CD4-positive, alpha-beta T cell treated with Interleukin-12 subunit alpha and Interleukin-12 subunit beta, for 1 hour (primary cell): Measurements from ENCODE around the gene PRKCI.
"Not testable (repeated sequence)": the region's sequence is repeated elsewhere in the genome, so short reads cannot be mapped to it uniquely, and the experiment has no call there.

Experiments used
- DNase-seq: peaks from one replicate; pipeline ENCODE4 v3.0.0-alpha.2; 2020

Gene PRKCI

DNA sequence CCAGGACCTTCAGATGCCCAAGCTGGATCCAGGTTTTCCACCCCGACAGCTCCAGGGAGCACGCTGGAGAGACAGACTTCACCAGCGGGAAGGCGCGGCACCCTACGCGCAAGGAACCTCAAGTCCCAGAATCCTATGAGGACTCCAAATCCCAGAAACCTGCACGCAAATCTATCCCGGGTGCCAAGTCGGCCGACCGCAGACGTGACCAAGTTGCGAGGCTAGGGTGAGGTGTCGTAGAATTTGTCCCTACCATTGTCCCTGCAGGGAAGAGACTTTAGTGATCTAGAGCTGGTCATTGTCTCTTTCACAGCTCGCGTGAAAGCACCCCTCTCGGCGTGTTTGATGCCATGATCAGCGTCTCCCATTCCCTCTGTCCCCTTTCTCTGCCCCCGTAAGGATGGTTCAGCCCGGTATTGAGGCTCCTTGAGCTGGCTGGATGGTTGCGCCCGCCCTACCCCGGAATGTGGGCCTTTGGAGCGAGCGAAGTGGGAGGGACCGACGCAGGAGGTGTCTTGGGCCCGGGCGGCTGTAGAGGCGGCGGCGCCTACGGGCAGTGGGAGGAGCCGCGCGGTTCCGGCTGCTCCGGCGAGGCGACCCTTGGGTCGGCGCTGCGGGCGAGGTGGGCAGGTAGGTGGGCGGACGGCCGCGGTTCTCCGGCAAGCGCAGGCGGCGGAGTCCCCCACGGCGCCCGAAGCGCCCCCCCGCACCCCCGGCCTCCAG lies at the start of gene PRKCI:
Gene PRKCI, plus strand, starts transcription at position 501 of the 723 bp plus-strand sequence. CDS start 246 bp downstream, outside the sequence.
- peak; percentile 91 for DNase-seq

DNA sequence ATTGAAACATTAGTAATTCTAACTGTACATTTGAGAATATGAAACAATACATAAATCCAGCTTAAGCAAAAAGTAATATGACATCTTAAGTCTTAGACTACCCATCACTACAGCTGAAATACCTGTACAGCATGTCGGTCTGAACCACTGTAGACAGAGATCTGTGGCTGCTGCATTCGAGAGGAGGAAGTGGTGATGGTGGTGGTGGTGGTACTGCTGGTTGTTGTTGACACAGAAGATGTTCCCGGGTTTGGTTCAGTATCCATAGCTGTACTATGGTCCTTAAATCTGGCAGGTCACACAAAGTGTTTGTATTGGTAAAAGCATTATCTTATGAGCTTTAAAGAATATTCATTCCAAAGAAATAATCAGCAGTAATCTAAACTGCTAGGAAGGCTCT lies 43.6 kb upstream of the PRKCI start:
- peak; percentile 72 for DNase-seq

DNA sequence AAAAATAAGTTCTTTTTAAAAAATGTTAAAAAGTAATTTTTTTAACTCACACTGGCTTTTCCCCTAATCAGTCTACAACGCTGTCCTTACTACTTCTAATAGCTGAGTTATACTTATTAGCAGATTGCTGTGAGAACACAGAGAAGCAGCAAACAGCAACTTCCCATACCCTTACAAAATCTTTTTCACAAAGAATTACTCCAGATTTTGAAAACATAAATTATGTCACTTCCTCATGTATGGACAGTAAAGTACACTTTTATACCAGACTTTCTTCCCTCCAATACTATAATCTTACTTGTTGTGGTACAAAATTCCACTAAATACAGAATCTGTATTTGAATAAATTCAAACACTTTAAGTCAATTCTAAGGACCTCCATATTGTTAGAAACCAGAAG lies 42.8 kb upstream of the PRKCI start:
- DNase-seq: no peak

- peak; percentile 54 for DNase-seq
These were observed 41.9 kb upstream of the PRKCI start for GRCh38 chr3:170180079-170180907.

DNA sequence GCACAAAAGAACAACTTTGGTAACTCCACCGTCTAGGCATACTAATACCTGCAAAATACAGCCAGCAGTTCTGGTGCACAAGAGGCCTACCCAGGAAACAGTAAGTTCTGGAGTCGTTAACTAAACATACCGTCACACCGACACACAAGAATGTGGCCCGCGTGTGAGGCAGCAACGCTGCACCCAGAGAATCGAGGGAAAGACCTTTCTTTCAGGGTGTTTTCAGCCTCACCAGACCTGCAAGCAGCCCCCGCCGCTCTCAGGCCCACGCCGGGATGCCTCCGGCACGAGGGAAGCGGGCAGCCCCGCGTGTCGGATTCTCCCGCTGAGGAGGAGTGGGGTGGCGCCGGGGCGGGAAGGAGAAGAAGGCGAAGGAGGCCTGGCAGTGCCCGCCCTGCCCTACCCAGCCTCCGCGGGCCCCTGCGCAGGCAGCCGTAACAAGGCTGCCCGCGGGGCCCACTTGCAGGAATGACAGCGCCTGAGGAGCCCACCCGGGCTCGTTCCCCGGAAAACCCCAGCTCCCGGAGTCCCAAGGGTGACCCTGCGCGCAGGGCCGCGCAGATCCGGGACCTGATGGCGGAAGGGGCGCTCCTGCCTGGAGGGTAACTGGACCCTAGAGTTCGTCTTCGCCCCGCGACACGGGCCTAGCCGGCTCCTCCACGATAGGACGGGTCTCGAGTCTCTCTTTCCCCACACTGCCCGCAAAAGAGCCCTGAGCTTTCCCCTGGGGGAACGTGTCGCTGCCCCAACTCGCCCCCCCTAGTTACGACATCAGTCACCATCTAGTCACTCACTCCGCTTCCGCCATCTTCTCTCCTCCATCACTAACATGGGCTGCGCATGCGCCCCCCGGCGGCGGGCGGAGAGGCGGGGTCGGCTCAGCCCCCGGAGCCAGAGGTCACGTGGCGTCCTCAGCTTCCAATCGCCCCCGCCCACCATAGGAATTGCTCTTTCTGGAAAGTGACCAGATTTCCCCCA lies 41.0 kb upstream of the PRKCI start, which contains the start of gene PHC3:
Gene PHC3, minus strand, starts transcription at position 826 of the 978 bp plus-strand sequence. Its CDS starts 18 bp downstream, at position 808.
- DNase-seq: peak; percentile 94

DNA sequence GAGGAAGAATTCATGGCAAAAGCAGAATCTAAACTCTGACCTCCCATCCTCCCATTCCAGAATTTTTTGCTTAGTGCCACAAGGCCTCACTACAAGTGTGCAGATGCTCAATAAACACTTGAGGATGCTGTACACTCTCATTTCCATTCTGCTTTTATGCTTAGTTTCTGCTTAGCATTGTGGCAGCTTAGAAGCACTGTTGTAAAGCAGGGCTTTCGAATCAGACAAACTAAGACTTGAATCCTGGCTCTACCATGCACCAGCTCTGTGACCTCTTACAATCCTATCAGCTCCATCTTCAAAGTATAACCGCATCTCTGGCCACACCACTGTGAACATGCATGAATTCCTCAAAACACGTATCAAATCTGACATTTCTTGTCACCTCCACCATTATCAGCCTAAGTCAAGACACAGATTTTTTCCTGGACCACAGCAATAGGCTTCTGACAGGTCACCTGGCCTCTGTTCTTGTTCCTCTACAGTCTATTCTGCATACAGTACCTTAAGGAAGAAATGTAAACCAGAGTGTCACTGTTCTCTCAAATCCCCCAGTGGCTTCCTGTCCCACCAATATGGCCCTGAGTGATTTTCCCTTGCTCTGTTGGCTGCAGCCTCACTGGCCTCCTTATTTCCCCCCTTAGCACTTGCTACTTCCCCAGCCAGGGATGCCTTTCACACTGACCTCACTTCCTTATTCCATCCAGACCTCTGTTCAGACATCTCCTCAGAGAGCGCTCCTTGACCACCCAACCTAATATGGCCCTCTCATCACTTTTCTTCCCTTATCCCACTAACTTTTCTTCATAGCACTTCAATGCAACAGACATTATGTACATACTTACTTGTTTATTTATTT lies 32.6 kb upstream of the PRKCI start:
- no peak for DNase-seq

GRCh38 chr3:170195759-170196158 lies 26.5 kb upstream of the PRKCI start:
- DNase-seq: not testable (repeated sequence)

DNA sequence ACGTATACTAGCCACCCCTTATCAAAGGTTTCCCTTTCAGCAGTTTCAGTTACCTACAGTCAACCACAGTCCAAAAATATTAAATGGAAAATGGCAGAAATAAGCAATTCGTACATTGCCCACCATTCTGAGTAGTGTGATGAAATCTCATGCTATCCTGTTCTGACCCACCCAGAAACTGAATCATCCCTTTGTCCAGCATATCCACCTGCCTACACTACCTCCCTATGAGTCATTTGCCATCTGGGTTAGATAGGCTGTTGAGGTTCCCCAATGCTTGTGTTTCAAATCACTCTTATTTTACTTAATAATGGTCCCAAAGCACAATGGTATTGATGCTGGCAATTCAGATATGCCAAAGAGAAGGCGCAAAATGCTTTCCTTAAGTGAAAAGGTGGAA lies 25.4 kb upstream of the PRKCI start:
- DNase-seq: no peak

DNA sequence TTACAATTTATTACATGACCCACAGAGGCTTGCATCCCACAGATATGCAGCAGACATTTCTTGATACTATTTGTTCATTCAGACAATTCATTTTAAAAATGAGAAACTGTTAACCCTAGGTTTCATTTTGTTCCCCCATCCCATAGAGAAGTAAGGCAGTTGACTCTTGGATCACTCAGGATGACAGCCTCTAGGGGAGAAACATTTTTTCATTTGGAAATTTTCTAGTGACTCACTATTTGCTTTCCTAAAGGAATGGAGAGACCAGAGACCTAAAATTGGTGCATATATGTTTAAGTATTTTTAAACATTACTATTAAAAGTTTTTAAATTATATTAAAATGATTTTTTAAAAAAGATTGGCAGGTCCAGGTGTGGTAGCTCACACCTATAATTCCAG lies 21.2 kb upstream of the PRKCI start:
- no peak for DNase-seq

DNA sequence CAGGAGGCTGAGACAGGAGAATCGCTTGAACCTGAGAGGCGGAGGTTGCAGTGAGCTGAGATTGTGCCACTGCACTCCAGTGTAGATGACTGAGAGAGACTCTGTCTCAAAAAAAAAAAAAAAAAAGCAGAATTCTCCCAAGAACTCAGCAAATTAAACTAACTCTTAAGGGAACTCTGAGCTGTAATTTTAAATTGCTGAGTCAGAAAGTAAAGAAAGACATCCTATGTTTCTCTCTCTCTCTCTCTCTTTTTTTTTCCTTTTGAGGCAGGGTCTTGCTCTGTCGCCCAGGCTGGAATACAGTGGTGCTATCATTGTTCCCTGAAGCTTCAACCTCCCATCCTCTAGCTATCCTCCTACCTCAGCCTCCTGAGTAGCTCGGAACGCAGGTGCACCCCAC lies 20.7 kb upstream of the PRKCI start:
- DNase-seq: no peak

DNA sequence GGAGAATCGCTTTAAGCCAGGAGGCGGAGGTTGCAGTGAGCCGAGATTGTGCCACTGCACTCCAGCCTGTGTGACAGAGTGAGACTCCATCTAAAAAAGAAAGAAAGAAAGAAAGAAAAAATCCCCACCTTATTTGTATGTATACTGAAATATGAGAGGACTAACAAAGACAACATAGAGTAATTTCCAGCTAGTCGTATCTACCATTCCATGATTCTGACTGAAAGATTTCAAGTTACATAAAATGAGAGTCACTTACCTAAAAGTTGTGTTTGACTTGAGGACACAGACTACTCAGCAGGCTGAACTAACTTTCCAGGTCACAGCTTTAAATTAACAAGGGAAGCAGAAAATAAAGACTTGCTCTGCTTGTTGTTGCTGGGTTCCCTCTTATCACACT lies 18.8 kb upstream of the PRKCI start:
- DNase-seq: no peak

DNA sequence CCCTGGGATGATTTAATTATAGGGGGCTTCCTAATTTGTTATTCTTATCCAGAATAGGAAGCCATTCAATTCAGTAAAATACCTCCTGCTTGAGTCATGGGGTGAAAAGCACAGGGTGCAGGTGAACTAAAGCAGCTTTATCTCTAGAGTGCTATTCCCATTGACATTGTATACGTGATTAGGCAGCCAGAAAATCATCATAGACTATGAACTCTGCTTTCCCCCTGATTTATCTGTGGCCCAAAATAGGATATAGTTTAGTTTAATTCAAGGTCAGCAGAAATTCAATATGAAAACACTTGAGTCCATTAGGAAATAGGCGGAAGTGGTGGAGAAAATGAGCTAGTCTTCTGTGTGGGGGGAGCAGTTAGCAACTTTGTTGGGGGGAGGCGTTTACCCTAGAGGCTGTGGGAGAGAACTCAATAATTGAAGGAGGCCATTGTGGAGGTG lies 18.2 kb upstream of the PRKCI start:
- DNase-seq: no peak

- no peak for DNase-seq
These were observed 17.7 kb upstream of the PRKCI start for GRCh38 chr3:170204509-170204908.

GRCh38 chr3:170205302-170205701 lies 16.9 kb upstream of the PRKCI start:
- no peak for DNase-seq

DNA sequence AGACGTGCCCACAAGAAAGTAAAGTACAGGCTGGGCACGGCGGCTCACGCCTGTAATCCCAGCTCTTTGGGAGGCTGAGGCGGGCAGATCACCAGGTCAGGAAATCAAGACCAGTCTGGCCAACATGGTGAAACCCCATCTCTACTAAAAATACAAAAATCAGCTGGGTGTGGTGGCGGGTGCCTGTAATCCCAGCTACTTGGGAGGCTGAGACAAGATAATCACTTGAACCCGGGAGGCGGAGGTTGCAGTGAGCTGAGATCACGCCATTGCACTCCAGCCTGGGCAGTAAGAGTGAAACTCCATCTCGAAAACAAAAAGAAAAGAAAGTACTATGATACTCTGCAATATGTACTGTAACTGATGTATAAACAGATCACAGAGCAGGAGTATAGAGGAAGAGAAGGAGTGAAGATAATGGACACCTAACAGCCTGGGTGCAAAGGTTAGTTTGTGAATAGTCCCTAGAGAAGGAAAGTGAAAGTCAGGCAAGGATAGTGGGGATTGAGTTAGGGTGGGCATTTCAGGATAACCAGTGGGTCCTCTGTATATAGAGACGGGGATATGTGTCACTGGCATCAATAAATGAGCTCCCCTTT lies 16.0 kb upstream of the PRKCI start:
- DNase-seq: not testable (repeated sequence)

GRCh38 chr3:170207717-170208116 lies 14.5 kb upstream of the PRKCI start:
- DNase-seq: no peak

DNA sequence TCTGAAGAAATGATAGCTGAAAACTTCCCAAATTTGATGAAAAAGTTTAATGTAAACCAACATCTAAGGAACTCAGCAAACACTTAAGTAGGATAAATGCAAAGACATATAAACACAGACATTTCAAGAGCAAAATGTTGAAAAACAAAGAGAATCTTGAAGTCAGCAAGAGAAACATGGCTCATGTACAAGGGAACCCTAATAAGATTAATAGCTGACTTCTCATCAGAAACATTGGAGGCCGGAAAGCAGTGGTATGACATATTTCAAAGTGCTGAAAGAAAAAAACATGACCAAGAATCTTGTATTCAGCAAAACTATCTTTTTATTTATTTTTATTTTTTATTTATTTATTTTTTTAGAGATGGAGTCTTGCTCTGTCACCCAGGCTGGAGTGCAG lies 10.6 kb upstream of the PRKCI start:
- DNase-seq: no peak

DNA sequence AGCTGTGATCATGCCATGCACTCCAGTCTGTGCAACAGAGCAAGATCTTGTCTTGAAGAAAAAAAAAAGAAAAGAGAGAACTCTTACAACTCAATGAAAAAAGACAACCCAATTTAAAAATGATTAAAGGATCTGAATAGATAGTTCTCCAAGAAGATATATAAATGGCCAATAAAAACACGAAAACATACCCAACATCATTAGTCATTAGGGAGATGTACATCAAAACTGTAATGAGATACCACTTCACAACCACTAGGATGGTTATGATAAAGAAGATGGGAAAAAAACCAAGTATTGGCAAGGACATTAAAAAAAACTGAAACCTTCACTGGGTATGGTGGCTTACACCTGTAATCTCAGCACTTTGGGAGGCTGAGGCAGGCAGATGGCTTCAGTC lies 2.4 kb upstream of the PRKCI start:
- DNase-seq: no peak

GRCh38 chr3:170220871-170221270 lies 1.4 kb upstream of the PRKCI start:
- DNase-seq: no peak

DNA sequence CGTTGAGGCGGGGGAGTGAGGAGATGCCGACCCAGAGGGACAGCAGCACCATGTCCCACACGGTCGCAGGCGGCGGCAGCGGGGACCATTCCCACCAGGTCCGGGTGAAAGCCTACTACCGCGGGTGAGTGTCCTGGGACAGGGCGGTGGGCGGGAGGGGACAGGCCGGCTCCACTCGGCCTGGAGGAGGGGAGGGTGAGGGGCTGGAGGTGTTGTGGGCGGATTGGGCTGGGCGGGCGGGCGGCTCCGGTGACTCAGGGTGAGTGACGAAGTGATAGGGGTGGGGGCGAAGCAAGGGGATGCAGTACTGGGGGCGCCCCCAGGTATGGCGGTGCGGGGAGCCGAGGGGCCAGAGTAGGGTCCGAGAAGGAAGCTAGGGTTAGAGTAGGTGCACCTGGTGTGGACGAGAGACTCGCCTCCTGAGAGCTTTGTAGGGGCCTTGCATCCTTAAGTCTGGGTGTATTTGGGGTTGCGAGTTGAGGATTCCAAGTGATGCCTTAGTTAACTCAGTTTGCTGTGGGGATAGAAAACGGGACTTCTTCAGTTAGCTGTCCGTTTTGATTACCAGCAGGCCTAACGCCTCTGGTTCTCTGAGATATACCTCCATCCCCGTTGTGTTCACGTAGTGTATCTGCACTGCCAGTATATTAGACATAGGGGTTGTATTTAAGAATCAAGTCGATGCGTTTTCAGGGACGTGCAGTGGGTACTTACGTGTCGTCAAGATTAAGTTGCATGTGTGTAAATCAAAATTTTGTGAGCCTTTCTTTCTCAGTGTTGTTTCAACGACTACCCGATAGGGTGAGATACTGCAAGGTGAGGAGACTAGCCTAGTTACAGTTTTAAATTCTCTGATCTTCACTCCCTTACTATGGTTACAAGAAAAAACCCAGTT lies 670 bp downstream of the PRKCI start:
- DNase-seq: peak; percentile 47
